ENCODE measurements around the gene LRRC58. TPM values are rescaled to one million over a fixed set of nuclear protein-coding genes. Genes with fewer than 3 reads are reported as not detected.
A peak's percentile ranks its signal among the peaks of the same experiment; 100 is the strongest.

LRRC58 gene
- total RNA-seq, 2 experiments from 2014 or later: 21.5 to 22.8 TPM

DNA sequence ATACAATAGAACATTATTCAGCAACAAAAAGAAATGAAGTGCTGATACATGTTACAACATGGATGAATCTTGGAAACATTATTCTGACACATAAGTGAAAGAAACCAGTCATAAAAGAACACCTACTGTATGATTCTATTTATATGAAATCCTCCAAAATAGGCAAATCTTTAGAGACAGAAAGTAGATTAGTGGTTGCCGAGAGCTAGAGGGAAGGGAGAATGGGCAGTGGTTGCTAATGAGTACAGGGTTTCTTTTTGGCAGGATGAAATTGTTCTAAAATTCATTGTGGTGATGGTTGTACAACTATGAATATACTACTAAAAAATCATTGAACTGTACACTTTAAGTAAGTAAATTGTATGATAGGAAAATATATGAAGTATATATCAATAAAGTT is 6.3 kb upstream of the LRRC58 start:
- no peak overlapping the region for H3K27ac Mint-ChIP-seq
- H3K36me3 Mint-ChIP-seq: no peaks in the 10 kb centered on the region
- DNase-seq (no peak), ATAC-seq (ENCODE audit: low read depth) (no peak)
- H3K4me1 Mint-ChIP-seq: no peaks in the 10 kb centered on the region
- no peaks in the 10 kb centered on the region for H3K9me3 Mint-ChIP-seq
- no peak overlapping the region for H3K4me3 Mint-ChIP-seq
- POLR2A ChIA-PET: no interaction called here
- H3K27me3 Mint-ChIP-seq: peaks cover 52% of the 10 kb centered on the region

DNA sequence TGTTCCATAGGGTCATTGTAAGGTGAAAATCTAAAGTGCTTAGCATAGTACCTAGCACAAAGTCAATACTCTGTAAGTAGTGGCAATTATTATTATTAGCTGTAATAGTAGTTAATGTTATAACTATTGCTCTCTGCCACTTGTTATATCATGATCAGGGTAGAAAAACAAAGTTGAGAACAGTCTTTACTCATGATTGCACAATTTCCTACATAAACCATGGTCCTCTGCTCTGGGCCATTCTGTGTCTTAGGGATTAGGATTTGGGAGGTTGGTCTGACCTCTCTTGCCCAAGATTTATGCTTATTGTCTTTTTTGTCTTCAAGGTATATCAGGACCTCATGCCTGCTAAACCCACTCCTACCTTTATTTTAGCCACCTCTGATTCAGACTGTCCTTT is 4.3 kb upstream of the LRRC58 start:
- H3K4me1 Mint-ChIP-seq: peaks cover 2% of the 10 kb centered on the region
- no peak for DNase-seq
- no peaks in the 10 kb centered on the region for H3K9me3 Mint-ChIP-seq
- H3K27me3 Mint-ChIP-seq: peaks cover 51% of the 10 kb centered on the region
- no peaks in the 10 kb centered on the region for H3K36me3 Mint-ChIP-seq
- POLR2A ChIA-PET: no interaction called here
- H3K4me3 Mint-ChIP-seq: no peak overlapping the region
- H3K27ac Mint-ChIP-seq: no peak overlapping the region
- ATAC-seq (ENCODE audit: low read depth): no peak

DNA sequence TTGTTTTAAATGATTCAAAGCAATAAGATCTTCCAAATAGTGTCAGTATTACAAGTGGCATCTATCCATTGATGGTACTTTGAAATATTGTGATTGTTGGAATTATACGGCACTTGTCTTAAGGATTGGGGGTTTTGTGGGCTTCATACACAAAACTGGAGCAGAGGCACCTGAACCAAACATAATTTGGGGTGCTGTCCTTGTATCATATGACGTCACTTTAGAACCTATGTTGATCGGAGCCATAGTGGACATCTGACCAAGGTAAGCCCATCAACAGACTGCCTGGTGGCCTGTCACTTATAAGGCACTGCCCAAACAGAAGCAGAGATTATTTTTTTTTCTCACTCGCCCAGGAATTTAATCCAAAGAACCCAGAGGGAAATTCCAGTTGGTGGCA is 2.9 kb upstream of the LRRC58 start:
- H3K27me3 Mint-ChIP-seq: peaks cover 47% of the 10 kb centered on the region
- H3K27ac Mint-ChIP-seq: no peak overlapping the region
- no peaks in the 10 kb centered on the region for H3K9me3 Mint-ChIP-seq
- ATAC-seq (ENCODE audit: low read depth) (no peak), DNase-seq (no peak)
- no peak overlapping the region for H3K4me3 Mint-ChIP-seq
- POLR2A ChIA-PET: no interaction called here
- H3K36me3 Mint-ChIP-seq: peaks cover 2% of the 10 kb centered on the region
- peaks cover 11% of the 10 kb centered on the region for H3K4me1 Mint-ChIP-seq

DNA sequence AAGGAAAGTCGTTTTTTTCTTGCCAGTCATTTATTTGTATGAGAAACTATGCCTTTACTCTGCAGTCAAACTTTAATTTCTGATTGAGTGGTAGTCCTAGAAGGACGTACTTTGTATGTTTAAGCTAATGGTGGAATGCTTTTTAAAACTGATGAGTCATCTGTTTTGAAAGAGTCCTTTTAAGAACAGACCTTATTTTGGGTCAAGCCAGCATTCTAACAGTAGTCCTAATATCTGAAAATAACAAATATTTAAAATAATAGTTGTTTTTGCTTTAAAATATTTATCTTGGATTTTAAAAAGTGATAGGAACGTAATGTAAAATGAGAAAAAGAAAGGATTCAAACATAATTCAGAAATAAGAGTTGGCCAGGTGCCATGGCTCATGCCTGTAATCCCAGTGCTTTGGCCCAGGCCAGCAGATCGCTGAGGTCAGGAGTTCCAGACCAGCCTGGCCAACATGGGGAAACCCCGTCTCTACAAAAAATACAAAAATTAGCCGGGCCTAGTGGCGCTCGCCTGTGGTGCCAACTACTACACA is 1.3 kb upstream of the LRRC58 start:
- Mint-ChIP-seq H3K36me3 (peaks cover 14% of the 10 kb centered on the region), H3K4me1 (peaks cover 22% of the 10 kb centered on the region), H3K4me3 (no peak overlapping the region), H3K9me3 (no peaks in the 10 kb centered on the region), H3K27ac (no peak overlapping the region), H3K27me3 (peaks cover 34% of the 10 kb centered on the region)
- ATAC-seq (ENCODE audit: low read depth): no peak
- no peak for DNase-seq
- POLR2A ChIA-PET: interaction anchor here (1.7 to 3.4 kb wide), 2 partner anchors 56 to 256 kb away, joined by 4 to 43 read pairs; partner anchors contain the start of gene GSK3B

DNA sequence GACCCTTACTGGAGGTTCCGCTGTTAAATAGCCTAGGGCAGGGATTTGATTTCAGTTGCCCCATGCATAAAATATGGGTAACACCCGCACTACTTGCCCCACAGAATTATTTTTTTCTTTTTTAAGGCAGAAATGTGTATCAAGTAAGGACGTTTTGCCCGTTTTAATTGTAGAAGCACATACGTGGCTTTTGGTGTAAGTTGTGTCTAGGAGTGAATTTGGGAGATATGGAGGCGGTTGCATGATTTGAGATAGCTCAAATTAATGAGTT is 636 bp upstream of the LRRC58 start:
- H3K9me3 Mint-ChIP-seq: no peaks in the 10 kb centered on the region
- peaks cover 15% of the 10 kb centered on the region for H3K36me3 Mint-ChIP-seq
- peak overlapping the region; percentile 89 for H3K4me3 Mint-ChIP-seq
- POLR2A ChIA-PET: interaction anchor here (1.2 to 3.4 kb wide), 4 partner anchors 15 to 255 kb away, joined by 3 to 43 read pairs (median 4); partner anchors contain the start of gene GSK3B
- H3K27ac Mint-ChIP-seq: peak overlapping the region; percentile 86
- no peak for ATAC-seq (ENCODE audit: low read depth)
- peaks cover 28% of the 10 kb centered on the region for H3K27me3 Mint-ChIP-seq
- DNase-seq: no peak
- peaks cover 29% of the 10 kb centered on the region for H3K4me1 Mint-ChIP-seq

DNA sequence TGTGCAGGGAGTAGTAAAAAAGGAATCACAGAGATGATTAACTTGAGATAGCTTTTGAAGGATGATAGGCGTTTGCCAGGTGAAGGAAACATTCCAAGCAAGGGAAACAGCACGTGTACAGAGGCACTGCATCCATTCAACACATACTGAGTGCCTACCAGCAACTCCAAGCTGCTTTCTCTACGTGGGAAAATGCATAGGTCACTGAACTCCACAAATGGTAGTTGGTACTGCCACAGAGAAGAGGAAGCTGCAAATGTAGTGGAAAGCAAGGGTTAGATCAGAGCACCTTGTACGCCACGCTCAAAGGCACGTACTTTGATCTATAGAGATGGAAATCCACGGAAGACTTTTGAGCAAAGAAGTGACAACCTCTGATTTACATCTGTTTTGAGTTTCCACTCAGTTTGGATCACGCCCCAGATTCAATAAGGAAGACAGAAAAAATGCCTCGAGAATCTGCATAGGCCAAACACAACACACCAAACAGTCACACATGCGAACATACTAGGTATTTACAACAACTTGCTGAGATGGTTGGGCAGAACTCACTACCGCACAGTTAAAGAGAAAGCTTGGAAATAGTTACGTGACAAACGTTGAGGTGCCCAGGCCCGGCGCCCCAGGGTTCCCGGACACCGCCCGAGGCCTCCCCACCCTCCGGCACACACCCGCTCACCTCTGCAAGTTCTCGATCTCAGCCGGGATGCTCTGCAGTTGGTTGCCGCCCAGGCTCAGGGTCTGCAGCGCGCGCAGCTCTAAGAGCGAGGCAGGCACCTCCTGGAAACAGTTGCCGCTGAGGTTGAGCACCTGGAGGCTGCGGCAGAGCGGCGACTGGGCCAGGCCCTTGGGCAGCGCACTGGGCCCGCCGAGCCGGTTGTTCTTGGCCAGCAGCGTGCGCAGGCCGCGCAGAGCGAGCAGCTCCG is 826 bp downstream of the LRRC58 start:
- H3K4me1 Mint-ChIP-seq: peaks cover 39% of the 10 kb centered on the region
- peaks cover 23% of the 10 kb centered on the region for H3K36me3 Mint-ChIP-seq
- H3K9me3 Mint-ChIP-seq: no peaks in the 10 kb centered on the region
- DNase-seq: no peak
- peak; percentile 57 for ATAC-seq (ENCODE audit: low read depth)
- peak overlapping the region; percentile 87 for H3K27ac Mint-ChIP-seq
- POLR2A ChIA-PET: interaction anchor here (0.6 to 3.4 kb wide), 8 partner anchors 14 to 880 kb away, joined by 3 to 43 read pairs (median 4); partner anchors contain the start of genes GSK3B, NDUFB4 and POGLUT1
- peaks cover 16% of the 10 kb centered on the region for H3K27me3 Mint-ChIP-seq
- peak overlapping the region; percentile 89 for H3K4me3 Mint-ChIP-seq

DNA sequence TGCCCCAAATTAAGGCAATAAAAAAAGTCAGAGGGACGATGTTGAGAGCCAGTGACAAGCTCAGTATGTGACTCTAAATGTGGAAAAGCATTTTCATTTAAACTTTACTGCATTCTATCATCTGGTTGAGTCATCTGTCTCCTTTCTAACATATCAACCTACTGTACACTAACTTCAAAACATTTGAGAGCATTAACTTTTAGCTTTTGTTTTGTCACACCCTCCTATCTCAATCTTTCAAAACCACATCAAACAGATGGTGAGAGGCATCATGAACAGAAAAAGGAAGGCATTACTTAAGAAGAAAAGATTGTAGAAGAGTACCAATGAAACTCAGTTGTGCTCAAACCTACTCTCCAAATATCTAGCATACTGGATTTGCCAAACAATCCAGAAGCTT is 4.8 kb downstream of the LRRC58 start:
- Mint-ChIP-seq H3K4me3 (peak overlapping the region; percentile 57), H3K36me3 (peaks cover 52% of the 10 kb centered on the region), H3K9me3 (peaks cover 7% of the 10 kb centered on the region), H3K27me3 (no peaks in the 10 kb centered on the region), H3K4me1 (peaks cover 37% of the 10 kb centered on the region), H3K27ac (peak overlapping the region; percentile 71)
- DNase-seq (no peak), ATAC-seq (ENCODE audit: low read depth) (peak; percentile 13)
- POLR2A ChIA-PET: interaction anchor here (1.1 kb wide), 1 partner anchor 249 kb away, joined by 3 read pairs; no protein-coding TSS in a partner anchor

DNA sequence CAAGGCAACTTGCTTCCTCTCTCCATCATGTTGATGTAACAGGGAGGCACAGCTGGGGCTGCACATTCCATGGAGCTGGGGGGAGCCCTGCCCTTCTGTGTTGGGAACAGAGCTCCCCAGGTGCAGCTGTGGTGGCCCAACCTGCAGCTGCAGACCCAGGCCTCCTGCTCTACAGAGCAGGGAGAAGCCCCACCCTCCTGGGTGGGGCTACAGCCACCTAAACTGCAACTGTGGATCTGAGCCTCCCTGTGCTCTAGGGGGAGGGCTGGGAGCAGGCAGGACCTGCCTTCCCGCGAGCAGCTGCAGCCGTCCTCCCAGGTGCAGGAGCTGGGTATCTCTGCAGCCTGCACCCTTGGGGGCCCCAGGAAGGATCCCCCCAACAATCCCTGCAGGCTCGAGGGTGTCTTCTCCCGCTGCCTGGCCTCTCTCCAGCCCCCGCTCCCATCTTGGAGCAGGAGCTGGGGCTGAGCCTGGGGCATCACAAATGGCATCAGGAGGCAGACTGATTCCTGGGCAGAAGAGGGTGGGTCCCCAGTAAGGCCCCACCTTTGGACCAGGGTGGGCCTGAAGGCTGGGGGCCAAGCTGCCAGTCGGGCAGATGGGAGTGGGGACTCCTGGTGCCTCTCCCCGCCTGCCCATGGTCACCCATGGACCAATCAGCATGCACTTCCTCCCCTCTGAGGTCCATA is 7.4 kb downstream of the LRRC58 start:
- H3K9me3 Mint-ChIP-seq: peaks cover 11% of the 10 kb centered on the region
- H3K36me3 Mint-ChIP-seq: peaks cover 61% of the 10 kb centered on the region
- no peak overlapping the region for H3K27ac Mint-ChIP-seq

DNA sequence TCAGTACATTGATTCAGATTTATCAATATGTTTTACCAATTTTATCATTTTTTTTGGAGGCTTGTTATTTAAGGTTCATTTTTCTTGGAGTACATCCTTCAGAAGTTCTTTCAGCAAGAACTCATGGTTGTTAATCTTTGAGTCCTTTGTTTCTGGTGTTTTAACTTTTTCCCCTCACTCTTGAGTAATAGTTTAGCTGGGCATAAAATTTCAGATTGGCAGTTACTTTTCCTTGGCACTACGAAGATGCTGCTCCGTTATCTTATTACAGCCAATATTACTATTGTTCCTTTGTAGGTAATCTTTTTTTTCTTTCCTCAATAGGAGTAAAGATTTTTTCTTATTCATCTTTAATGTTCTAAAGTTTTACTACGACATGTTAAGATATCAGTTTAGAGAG is 9.8 kb downstream of the LRRC58 start:
- no peak overlapping the region for H3K27ac Mint-ChIP-seq
- ATAC-seq (ENCODE audit: low read depth) (no peak), DNase-seq (no peak)
- POLR2A ChIA-PET: no interaction called here
- H3K27me3 Mint-ChIP-seq: no peaks in the 10 kb centered on the region
- peaks cover 11% of the 10 kb centered on the region for H3K9me3 Mint-ChIP-seq
- peaks cover 9% of the 10 kb centered on the region for H3K4me1 Mint-ChIP-seq
- no peak overlapping the region for H3K4me3 Mint-ChIP-seq
- H3K36me3 Mint-ChIP-seq: peaks cover 52% of the 10 kb centered on the region

More for the DNA sequence above, 7.4 kb downstream of the LRRC58 start:
- POLR2A ChIA-PET: no interaction called here
- H3K4me3 Mint-ChIP-seq: no peak overlapping the region
- H3K4me1 Mint-ChIP-seq: peaks cover 29% of the 10 kb centered on the region
- ATAC-seq (ENCODE audit: low read depth) (no peak), DNase-seq (no peak)
- H3K27me3 Mint-ChIP-seq: no peaks in the 10 kb centered on the region

DNA sequence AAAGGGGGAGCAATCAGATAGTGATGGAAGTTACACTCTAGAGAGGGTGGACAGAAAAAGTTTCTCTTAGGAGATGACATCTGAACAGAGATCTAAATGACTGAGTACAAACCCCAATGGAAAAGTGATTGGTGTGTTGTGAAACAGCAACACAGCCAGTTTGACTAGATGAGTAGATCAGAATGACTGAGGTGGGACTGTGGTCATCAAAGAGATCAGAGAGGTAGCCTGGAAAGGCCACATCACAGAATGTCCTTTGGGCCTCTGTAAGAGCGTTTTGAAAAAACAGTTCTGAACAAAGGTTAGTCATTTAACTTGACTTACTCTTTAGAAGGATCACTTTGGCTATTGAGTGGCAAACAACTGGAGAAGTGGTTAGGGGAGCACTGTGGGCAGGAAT is 10.6 kb downstream of the LRRC58 start:
- POLR2A ChIA-PET: no interaction called here
- no peak overlapping the region for H3K27ac Mint-ChIP-seq
- H3K36me3 Mint-ChIP-seq: peaks cover 52% of the 10 kb centered on the region
- peaks cover 3% of the 10 kb centered on the region for H3K4me1 Mint-ChIP-seq
- H3K4me3 Mint-ChIP-seq: no peak overlapping the region
- H3K27me3 Mint-ChIP-seq: no peaks in the 10 kb centered on the region
- ATAC-seq (ENCODE audit: low read depth) (no peak), DNase-seq (no peak)
- H3K9me3 Mint-ChIP-seq: peaks cover 11% of the 10 kb centered on the region

DNA sequence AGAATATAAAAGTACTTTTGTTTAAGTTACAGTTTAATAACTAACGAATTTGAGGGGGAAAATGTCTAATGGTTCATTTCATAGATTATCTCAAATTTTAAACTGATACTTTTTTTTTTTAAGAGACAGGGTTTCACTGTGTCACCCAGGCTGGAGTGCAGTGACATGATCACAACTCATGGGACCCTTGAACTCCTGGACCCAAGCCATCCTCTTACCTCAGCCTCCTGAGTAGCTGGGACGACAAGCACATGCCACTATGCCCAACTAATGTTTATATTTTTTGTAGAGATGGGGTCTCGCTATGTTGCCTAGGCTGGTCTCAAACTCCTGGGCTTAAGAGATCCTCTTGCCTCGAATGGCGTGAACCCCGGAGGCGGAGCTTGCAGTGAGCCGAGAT is 16.5 kb downstream of the LRRC58 start:
- POLR2A ChIA-PET: interaction anchor here (0.7 kb wide), 1 partner anchor 113 kb away, joined by 4 read pairs; no protein-coding TSS in a partner anchor
- no peak overlapping the region for H3K27ac Mint-ChIP-seq

DNA sequence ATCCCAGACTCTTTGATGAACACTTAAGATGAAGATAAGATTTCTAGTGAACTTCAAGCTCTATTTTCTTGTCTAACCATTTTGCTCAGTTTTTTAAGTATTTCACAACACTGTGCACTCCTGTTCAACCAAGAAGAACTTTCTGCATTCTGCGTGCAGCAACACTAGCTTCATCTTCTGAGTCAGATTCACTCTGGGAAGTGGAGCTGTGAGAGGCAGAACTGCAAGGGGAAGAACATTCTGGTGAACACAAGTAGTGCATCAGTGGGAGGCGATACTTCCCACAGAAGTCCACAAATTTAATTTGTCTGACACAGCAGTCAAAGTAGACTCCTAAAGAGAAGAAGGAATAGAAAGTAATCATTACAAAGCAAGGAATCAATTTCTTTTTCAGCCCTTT is 18.1 kb downstream of the LRRC58 start:
- no peak overlapping the region for H3K27ac Mint-ChIP-seq

More for the DNA sequence above, 16.5 kb downstream of the LRRC58 start:
- no peak for DNase-seq
- no peak for ATAC-seq (ENCODE audit: low read depth)
- H3K36me3 Mint-ChIP-seq: peaks cover 25% of the 10 kb centered on the region
- no peak overlapping the region for H3K4me3 Mint-ChIP-seq
- H3K4me1 Mint-ChIP-seq: no peaks in the 10 kb centered on the region
- H3K27me3 Mint-ChIP-seq: no peaks in the 10 kb centered on the region
- H3K9me3 Mint-ChIP-seq: no peaks in the 10 kb centered on the region

DNA sequence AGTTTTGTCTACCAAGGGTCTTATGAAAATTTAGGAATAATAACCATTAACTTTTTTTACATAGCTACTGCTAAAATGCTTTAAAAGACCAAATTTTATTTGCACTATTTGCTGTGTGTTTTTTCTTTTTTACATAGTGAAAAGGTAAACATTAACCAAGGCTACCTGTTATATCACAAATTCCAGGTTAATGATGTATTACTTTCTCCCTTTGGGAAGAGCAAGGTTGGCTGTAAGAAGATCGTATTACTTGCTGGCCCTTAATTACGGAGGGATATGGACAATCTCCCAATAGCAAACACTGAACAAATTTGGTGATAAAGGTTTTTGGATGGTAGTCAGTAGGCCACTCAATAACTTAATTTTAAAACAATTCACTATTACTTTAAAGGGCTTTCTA is 22.4 kb downstream of the LRRC58 start:
- H3K36me3 Mint-ChIP-seq: peaks cover 34% of the 10 kb centered on the region
- no peaks in the 10 kb centered on the region for H3K27me3 Mint-ChIP-seq
- POLR2A ChIA-PET: no interaction called here
- no peak for ATAC-seq (ENCODE audit: low read depth)
- no peak overlapping the region for H3K27ac Mint-ChIP-seq
- H3K9me3 Mint-ChIP-seq: no peaks in the 10 kb centered on the region
- H3K4me3 Mint-ChIP-seq: no peak overlapping the region
- no peaks in the 10 kb centered on the region for H3K4me1 Mint-ChIP-seq
- no peak for DNase-seq

More for the DNA sequence above, 18.1 kb downstream of the LRRC58 start:
- Mint-ChIP-seq H3K4me1 (no peaks in the 10 kb centered on the region), H3K4me3 (no peak overlapping the region), H3K9me3 (no peaks in the 10 kb centered on the region), H3K27me3 (no peaks in the 10 kb centered on the region), H3K36me3 (peaks cover 27% of the 10 kb centered on the region)
- ATAC-seq (ENCODE audit: low read depth) (no peak), DNase-seq (no peak)
- POLR2A ChIA-PET: interaction anchor here (1.0 kb wide), 1 partner anchor 18 kb away, joined by 4 read pairs; the partner anchor contains the start of gene LRRC58

Measured in activated naive CD8-positive, alpha-beta T cell treated with anti-CD3 and anti-CD28 coated beads, Interleukin-2, amount 10 ng/mL, durations not matched to agents 7 days and 5 days (primary cell).